ENCODE measurements around the gene PSTK.
A peak's percentile ranks its signal among the peaks of the same experiment; 100 is the strongest.

PSTK gene, protein sequence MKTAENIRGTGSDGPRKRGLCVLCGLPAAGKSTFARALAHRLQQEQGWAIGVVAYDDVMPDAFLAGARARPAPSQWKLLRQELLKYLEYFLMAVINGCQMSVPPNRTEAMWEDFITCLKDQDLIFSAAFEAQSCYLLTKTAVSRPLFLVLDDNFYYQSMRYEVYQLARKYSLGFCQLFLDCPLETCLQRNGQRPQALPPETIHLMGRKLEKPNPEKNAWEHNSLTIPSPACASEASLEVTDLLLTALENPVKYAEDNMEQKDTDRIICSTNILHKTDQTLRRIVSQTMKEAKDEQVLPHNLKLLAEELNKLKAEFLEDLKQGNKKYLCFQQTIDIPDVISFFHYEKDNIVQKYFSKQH

DNA sequence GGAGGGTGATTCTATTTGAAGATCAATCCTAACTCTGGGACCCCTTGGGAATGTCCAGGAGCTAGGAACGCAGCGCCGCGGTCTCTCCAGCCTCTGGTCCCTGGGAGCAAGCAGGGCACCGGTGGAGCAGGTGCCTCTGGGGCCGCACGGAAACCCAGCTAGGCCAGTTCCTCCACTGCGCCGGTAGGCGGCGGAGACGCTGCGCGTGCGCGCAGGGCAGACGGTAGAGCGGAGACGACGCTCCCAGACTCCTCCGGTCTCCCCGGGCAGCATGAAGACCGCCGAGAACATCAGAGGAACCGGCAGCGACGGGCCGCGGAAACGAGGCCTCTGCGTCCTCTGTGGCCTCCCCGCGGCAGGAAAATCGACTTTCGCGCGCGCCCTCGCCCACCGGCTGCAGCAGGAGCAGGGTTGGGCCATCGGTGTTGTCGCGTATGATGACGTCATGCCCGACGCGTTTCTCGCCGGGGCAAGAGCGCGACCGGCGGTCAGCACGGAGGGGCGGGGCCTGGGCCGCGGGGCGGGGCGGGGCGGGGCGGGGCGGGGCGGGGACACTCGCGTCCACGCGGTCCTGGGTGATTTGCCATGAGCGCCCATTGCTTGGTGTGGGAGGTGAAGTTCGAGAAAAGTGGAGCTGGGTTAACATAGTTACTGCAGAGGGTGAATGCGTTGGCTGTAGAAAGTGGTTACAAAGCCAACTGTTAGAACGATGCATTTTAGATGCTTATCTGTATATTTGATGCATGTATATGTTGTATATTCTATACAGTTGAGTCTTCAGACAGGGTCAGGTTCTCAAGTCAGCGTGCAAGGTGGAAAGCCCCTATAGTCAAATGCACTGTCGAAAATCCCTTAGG lies at the start of gene PSTK:
Gene PSTK, plus strand, starts transcription at position 193 of the 857 bp plus-strand sequence. Its CDS starts 79 bp downstream, at position 272.
- DNase-seq (ENCODE audit: low read depth) = peak; percentile 90
- TF ChIP-seq, protein P1, sequence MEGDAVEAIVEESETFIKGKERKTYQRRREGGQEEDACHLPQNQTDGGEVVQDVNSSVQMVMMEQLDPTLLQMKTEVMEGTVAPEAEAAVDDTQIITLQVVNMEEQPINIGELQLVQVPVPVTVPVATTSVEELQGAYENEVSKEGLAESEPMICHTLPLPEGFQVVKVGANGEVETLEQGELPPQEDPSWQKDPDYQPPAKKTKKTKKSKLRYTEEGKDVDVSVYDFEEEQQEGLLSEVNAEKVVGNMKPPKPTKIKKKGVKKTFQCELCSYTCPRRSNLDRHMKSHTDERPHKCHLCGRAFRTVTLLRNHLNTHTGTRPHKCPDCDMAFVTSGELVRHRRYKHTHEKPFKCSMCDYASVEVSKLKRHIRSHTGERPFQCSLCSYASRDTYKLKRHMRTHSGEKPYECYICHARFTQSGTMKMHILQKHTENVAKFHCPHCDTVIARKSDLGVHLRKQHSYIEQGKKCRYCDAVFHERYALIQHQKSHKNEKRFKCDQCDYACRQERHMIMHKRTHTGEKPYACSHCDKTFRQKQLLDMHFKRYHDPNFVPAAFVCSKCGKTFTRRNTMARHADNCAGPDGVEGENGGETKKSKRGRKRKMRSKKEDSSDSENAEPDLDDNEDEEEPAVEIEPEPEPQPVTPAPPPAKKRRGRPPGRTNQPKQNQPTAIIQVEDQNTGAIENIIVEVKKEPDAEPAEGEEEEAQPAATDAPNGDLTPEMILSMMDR (conservative IDR thresholded peaks at IDR 0.05; ENCODE audit: low read length) = peak; percentile 81
- peak within 1 kb of the TSS; percentile 86 for H3K4me3 ChIP-seq (ENCODE audit: low read length)

DNA sequence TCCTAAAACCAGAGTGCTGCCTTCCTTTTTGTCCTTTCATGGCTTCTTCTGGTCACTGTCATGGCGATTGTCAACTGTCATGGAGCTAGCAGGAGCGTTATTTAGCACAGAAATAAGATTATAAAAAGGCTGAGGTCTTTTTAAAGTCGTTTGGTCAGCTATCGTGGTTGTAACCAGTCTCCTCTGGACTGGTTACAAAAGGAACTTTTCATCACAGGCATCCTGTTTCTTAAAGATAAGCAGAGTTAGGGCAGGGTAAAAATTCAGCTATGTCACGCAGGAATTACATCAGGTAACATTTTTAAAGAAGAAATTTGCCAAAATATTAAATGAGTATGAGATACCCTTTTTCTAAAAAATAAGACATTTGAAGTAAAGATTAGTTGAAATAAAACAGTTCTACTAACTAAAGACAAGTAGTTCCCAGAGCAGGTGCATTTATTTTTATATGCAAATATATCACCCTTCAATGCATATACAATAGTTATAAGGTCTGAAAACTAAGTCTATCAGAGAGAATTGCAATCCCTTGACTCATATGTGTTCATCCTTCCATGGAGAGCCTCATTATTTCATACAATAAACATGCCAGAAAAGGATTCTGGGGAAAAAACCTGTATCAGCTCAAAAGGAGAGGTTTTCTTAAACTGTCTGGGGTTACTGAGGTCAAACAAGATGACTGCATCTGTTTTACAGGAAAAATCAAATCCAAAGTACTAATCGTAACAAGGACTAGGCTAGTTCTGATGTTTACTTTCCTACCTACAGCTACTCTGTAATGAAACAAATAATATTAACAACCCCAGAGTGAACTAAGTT lies 48.9 kb upstream of the PSTK start:
- H3K4me3 ChIP-seq (ENCODE audit: low read length) = no peak overlapping the region
- TF ChIP-seq, protein P1 (conservative IDR thresholded peaks at IDR 0.05; ENCODE audit: low read length) = no peak
- no peak for DNase-seq (ENCODE audit: low read depth)

DNA sequence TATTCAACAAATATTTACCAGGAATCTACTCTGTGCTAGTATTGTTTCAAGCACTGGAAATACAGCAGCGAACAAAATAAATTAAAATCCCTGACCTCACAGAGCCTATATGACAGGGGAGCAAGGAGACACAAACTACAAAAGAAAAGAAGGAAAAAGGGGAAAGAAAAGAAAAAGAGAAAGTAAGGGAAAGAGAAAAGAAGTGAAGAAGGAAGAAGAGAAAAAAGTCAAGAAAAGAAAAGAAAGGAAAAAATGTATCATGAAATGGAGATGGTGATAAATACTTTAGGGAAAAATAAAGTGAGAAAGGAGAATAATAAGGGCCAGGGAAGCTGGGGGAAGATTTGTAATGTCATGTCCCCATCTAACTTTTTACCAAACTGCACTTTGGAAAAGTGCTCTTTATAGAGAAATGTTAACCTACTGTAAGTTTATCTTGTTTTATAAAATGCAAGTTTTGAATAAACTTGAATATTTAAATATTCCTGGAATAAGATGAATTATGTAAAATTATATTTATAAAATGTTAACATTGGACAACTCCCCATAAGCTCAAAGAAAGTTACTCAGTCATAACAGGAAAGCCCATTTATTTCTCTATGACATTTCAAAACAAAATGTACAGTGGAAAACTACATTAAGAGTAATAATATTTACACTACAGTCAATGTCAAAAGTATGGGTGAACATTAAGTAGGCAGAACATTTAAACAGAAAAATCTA lies 40.9 kb upstream of the PSTK start:
- no peak overlapping the region for H3K4me3 ChIP-seq (ENCODE audit: low read length)
- TF ChIP-seq, protein P1 (conservative IDR thresholded peaks at IDR 0.05; ENCODE audit: low read length) = no peak
- no peak for DNase-seq (ENCODE audit: low read depth)

DNA sequence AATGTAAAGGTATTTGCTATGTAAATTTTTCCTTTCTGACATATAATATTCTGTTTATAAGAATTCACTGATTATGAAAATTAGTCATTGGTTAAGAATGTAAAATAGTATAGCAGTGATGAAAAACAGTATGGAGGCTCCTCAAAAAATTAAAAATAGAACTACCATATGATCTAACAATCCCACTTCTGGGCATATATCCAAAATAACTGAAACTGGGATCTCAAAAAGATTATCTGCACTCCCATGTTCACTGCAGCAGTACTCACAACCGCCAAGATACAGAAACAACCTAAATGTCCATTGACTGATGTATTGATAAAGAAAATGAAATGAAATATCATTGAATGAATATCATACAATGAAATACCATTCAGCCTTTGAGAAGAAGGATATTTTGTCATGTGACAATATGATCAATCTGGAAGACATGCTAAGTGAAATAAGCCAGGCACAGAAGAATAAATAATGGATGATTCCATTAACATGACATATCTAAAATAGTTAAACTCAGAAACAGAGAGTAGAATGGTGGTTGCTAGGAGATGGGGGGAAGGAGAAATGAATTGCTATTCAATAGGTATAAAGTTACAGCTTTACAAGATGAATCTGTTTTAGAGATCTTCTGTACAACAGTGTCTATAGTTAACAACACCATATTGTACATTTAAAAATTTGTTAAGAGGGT lies 40.2 kb upstream of the PSTK start:
- TF ChIP-seq, protein P1 (conservative IDR thresholded peaks at IDR 0.05; ENCODE audit: low read length) = no peak
- H3K4me3 ChIP-seq (ENCODE audit: low read length) = no peak overlapping the region
- peak; percentile 22 for DNase-seq (ENCODE audit: low read depth)

DNA sequence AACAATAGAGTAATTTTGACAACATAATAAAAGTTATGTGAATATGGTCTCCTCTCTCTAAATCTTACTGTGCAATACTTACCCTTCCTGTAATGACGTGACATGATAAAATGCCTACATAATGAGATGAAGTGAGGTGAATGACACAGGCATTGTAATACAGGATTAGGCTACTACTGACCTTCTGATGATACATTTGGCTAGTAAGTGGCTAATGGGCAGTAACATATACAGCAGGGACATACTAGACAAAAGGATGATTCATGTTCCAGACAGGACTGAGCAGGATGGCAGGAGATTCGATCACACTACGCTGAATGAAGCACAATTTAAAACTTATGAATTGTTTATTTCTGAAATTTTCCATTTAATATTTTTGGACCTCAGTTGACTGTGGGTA lies 30.9 kb upstream of the PSTK start:
- TF ChIP-seq, protein P1 (conservative IDR thresholded peaks at IDR 0.05; ENCODE audit: low read length) = no peak
- DNase-seq (ENCODE audit: low read depth) = no peak
- H3K4me3 ChIP-seq (ENCODE audit: low read length) = no peak overlapping the region
